T-helper 2 cell treated with Interferon-gamma antibody and Interleukin-4, amounts not matched to agents 5 μg/mL and 100 μg/mL, for 36 hours (primary cell): ENCODE results near the gene LDLR.
"Not testable (repeated sequence)": the region's sequence is repeated elsewhere in the genome, so short reads cannot be mapped to it uniquely, and the experiment has no call there.

Experiments used
- DNase-seq: peaks from one replicate; pipeline ENCODE4 v3.0.0; 2021; ENCODE audit warnings: low spot score
- H3K27ac Mint-ChIP-seq: one replicate; pipeline ENCODE4 v1.8.0; 2021; ENCODE audit warnings: mild to moderate bottlenecking, mixed read lengths
- H3K27me3 Mint-ChIP-seq: one replicate; pipeline ENCODE4 v1.8.0; 2021; ENCODE audit warnings: low read depth, mixed read lengths
- H3K36me3 Mint-ChIP-seq: one replicate; pipeline ENCODE4 v1.8.0; 2021; ENCODE audit warnings: low read depth, mixed read lengths
- H3K4me1 Mint-ChIP-seq: one replicate; pipeline ENCODE4 v1.8.0; 2021; ENCODE audit warnings: low read depth, mixed read lengths
- H3K4me3 Mint-ChIP-seq: one replicate; pipeline ENCODE4 v1.8.0; 2022; ENCODE audit warnings: mild to moderate bottlenecking, moderate library complexity, mixed read lengths
- H3K9me3 Mint-ChIP-seq: one replicate; pipeline ENCODE4 v1.8.0; 2021; ENCODE audit warnings: mixed read lengths

LDLR gene

DNA sequence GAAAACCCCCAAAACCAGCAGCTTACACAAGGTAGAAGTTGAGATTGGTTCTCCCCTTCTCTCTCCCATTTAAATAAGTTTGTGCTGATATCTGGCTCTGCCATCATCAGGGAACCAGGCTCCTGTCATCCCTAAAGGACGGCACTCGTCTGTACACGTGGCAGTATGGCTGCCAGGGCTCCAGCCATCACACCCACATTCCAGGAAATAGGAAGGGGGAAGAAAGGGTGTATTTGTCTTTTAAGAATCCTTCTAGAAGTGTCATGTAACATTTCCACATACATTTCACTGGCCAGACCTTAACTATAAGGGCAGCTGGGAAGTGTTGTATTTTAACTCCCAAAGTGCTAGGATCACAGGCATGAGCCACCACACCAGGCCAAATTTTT is 56.3 kb downstream of the LDLR start:
- H3K27ac Mint-ChIP-seq = no peak overlapping the region
- H3K36me3 Mint-ChIP-seq = peaks cover 32% of the 10 kb centered on the region
- H3K27me3 Mint-ChIP-seq = no peaks in the 10 kb centered on the region
- H3K4me3 Mint-ChIP-seq = no peak overlapping the region
- no peak for DNase-seq
- H3K9me3 Mint-ChIP-seq = no peaks in the 10 kb centered on the region
- H3K4me1 Mint-ChIP-seq = no peaks in the 10 kb centered on the region

DNA sequence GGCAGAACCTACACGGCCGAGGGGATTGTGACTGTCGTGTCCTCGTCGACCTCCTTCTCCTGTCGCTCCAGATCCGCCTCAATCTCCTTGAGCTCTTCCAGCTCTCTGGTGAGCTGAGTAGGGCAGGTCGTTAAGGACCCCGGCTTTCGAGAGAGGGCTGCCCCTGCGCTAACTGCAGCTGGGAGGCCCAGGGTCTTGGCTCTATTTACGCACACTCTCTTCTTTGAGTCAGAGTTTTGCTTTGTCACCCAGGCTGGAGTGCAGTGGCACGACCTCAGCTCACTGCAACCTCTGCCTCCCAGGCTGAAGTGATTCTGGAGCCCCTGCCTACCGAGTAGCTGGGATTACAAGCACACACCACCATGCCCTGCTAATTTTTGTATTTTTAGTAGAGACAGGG is 58.7 kb downstream of the LDLR start:
- peaks cover 44% of the 10 kb centered on the region for H3K36me3 Mint-ChIP-seq
- no peaks in the 10 kb centered on the region for H3K9me3 Mint-ChIP-seq
- no peak for DNase-seq
- no peak overlapping the region for H3K27ac Mint-ChIP-seq
- no peaks in the 10 kb centered on the region for H3K27me3 Mint-ChIP-seq
- no peak overlapping the region for H3K4me3 Mint-ChIP-seq
- peaks cover 6% of the 10 kb centered on the region for H3K4me1 Mint-ChIP-seq

DNA sequence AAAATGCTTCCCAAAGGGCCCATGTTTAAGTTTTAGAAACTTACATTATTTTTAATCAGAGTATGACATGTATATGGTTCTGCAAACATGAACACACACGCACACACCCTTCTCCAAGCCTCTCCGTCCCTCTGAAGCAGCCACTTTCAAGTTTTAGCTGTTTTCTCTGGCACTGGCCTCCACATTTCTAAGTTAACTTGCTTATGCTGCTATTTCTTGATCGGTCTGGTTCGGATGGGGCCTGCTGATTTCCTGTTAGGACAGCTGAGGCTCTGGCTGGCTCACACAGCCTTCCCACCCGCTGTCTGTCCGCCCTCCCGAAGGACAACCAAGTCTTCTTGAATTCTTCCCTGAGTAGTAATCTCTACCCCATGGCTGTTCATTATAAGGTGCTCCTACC is 61.9 kb downstream of the LDLR start:
- H3K4me3 Mint-ChIP-seq = no peak overlapping the region

DNA sequence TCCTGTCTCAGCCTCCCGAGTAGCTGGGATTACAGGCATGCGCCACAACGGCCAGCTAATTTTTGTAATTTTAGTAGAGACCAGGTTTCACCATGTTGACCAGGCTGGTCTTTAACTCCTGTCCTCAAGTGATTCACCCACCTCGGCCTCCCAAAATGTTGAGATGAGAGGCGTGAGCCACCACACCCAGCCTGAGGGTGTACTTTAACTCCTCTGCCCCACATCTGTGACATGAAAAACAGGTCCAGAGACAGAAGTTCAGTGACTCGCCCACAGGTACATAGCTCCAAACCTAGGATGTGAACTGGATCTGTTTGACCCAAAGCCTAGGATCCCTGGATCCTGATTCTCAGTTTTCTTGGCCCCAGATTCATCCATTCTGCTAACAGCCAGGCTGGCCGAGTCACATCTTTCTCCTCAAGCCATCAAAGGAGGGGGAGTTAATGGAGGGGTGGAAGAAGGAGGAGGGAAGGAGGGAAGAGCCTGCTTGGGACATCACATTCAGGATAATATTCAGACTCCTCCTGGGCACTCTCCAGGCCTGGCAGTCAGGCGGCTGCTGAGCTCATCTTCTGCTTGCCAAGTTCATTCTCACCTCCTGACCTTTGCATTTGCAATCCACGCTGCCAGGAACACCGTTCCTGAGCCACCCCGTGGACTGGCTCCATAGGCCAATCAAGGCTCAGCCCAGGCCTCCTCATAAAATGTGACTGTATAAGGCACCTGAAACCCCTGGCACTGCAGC is 63.2 kb downstream of the LDLR start:
- DNase-seq = no peak
- Mint-ChIP-seq H3K27ac (no peak overlapping the region), H3K4me1 (peaks cover 22% of the 10 kb centered on the region), H3K4me3 (peak overlapping the region; percentile 21), H3K9me3 (no peaks in the 10 kb centered on the region), H3K36me3 (peaks cover 30% of the 10 kb centered on the region), H3K27me3 (no peaks in the 10 kb centered on the region)

More for the DNA sequence above, 61.9 kb downstream of the LDLR start:
- Mint-ChIP-seq H3K27ac (no peak overlapping the region), H3K9me3 (no peaks in the 10 kb centered on the region), H3K36me3 (peaks cover 37% of the 10 kb centered on the region), H3K4me1 (peaks cover 18% of the 10 kb centered on the region), H3K27me3 (no peaks in the 10 kb centered on the region)
- no peak for DNase-seq

DNA sequence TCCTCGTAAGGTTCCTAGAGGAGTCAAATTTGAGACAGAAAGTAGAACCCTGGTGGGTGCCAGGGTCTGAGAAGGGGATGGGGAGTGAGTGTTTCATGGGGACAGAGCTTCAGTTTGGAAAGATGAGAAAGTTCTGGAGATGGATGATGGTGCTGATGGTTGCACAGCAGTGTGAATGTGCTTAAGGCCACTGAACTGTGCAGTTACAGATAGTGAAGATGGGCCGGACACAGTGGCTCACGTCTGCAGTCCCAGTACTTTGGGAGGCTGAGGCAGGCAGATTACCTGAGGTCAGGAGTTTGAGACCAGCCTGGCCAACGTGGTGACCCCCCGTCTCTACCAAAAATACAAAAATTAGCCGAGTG is 65.4 kb downstream of the LDLR start:
- peak overlapping the region; percentile 89 for H3K4me3 Mint-ChIP-seq
- H3K9me3 Mint-ChIP-seq = no peaks in the 10 kb centered on the region
- no peaks in the 10 kb centered on the region for H3K27me3 Mint-ChIP-seq
- no peak for DNase-seq
- H3K4me1 Mint-ChIP-seq = peaks cover 22% of the 10 kb centered on the region
- peaks cover 18% of the 10 kb centered on the region for H3K36me3 Mint-ChIP-seq
- peak overlapping the region; percentile 86 for H3K27ac Mint-ChIP-seq

DNA sequence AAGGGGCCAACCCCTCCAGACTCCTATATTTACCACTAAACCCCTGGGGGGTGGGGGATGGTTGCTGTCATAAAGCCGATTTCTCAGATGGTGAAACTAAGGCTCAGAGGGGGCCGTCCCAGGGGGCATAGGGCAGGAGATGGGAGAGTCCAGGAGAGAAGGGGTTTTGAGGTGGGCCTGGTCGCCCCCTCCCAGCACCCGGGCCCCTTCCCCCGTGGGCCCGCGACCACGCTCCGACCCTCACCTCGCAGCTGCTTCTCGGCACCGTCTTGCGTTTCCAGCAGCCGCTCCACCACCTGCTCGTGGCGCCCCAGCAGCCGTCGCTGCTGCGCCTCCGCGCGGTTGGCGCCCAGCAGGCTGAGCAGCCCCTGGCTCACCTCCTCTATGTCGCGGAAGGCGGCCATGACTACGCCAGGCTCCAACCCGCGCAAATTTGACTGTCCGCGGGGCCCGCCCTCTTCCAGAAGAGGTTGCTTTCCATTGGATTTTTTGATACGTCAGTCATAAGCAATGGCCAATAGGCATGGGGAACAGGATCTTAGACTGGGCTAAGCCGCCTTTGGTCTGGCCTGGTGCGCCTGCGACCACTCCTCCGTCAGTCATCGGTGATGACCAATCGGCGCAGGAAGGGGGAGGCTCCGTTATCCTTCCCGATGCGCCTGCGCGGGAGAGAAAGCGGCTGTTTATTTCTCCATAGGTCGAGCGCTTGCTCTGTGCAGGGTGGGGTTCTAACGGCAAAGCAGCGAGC is 66.3 kb downstream of the LDLR start, which contains the start of gene SPC24:
Gene SPC24, minus strand, starts transcription at position 410 of the 748 bp plus-strand sequence. Its CDS starts 6 bp downstream, at position 404.
- H3K36me3 Mint-ChIP-seq = peaks cover 18% of the 10 kb centered on the region
- peaks cover 3% of the 10 kb centered on the region for H3K27me3 Mint-ChIP-seq
- peak; percentile 95 for DNase-seq
- H3K27ac Mint-ChIP-seq = peak within 1 kb of the TSS; percentile 89
- H3K4me3 Mint-ChIP-seq = peak within 1 kb of the TSS; percentile 89
- H3K9me3 Mint-ChIP-seq = no peaks in the 10 kb centered on the region
- H3K4me1 Mint-ChIP-seq = peaks cover 22% of the 10 kb centered on the region

DNA sequence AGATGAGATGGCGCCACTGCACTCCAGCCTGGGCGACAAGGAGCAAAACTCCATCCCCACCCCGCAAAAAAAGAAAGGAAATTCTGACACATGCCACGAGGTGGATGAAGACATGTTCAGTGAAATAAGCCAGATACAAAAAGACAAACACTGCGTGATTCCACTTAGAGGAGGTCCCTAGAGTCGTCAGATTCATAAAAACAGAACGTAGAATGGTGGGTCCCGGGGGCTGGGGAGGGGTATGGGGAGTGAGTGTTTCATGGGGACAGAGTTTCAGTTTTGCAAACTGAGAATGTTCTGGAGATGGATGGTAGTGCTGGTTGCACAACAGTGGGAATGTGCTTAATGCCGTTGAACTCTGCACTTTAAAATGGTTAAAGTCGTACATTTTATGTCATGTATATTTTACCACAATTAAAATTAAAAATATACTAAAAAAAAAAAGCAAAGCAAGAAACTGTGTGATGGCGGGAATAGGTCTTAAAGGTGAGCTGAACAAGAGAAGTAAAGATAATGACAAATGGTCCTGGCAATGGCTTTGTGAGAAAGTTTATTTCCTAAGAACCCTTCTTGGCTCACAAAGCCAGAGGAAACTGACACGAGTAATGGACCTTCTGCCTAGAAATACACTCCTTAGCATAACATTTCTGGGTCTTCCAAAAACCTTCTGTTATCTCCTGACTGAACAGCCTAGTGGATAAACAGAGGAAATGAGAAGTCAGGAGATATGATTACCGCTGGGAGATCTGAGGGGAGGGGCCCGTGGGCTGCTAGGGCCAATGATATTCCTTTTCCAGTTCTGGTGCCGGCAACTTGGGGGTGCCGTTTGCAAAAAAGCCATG is 70.6 kb downstream of the LDLR start:
- H3K27ac Mint-ChIP-seq = no peak overlapping the region
- H3K27me3 Mint-ChIP-seq = peaks cover 3% of the 10 kb centered on the region
- peaks cover 10% of the 10 kb centered on the region for H3K4me1 Mint-ChIP-seq
- no peaks in the 10 kb centered on the region for H3K9me3 Mint-ChIP-seq
- DNase-seq = no peak
- no peak overlapping the region for H3K4me3 Mint-ChIP-seq
- no peaks in the 10 kb centered on the region for H3K36me3 Mint-ChIP-seq

DNA sequence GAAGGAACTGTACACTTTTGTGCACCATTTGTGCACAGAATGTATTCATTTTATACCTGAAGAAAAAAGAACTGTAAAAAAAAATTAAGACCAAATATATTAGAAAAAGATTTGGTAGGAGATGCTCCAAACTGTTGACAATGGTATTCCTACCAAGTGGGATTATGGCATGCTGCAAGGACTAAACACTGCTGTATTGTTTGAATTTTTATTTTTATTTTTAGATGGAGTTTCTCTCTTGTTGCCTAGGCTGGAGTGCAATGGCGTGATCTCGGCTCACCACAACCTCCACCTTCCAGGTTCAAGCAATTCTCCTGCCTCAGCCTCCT is 71.1 kb downstream of the LDLR start:
- H3K9me3 Mint-ChIP-seq, H3K36me3 Mint-ChIP-seq, H3K4me3 Mint-ChIP-seq, H3K27me3 Mint-ChIP-seq, DNase-seq, H3K27ac Mint-ChIP-seq, H3K4me1 Mint-ChIP-seq: not testable (repeated sequence)

DNA sequence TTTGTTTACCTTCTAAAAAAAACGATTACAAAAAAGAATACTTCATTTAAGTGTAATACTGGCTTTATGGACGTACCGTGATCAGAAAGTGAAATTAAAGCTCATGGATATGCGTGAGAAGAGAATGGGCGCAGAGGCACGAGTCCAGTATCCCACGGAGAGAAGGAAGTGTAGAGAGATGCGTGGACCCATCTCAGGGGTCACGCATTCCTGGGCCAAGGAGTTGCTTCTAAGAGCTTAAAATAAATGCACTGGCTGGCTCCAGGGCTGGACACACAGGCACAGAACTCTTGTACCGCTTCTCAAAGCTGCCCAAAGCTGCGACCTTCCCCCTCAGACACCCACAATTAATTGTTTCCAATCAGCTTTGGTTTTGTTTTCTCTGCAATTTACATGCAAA is 75.0 kb downstream of the LDLR start:
- Mint-ChIP-seq H3K4me1 (no peaks in the 10 kb centered on the region), H3K27ac (no peak overlapping the region), H3K4me3 (no peak overlapping the region), H3K9me3 (no peaks in the 10 kb centered on the region), H3K36me3 (no peaks in the 10 kb centered on the region), H3K27me3 (peaks cover 3% of the 10 kb centered on the region)
- DNase-seq = no peak

DNA sequence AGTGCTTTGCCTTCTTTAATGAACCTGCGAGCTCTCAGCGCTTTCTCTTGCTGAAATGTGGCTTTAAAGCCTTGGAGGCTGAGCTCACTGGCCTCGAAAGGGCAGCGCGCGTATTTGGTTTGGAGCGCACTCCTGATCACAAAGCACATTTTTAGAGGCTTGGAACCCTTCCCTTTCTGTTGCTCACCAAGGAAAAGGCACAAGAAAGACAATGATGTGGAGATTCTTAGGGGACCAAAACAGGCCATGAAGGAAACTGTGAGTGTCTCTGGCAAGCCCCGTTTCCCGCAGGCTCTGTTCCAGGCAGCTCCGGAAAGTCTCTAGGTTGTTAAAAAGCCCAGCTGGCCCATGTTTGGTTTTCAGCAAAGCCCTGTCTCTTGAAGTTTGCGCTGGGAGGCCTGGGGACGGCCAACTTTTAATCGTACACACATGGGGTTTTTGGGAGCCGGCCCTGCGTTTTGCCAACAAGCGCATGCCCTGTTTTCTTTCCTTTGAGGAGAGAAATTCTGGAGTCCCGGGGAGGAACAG is 75.7 kb downstream of the LDLR start:
- Mint-ChIP-seq H3K27me3 (peaks cover 3% of the 10 kb centered on the region), H3K27ac (no peak overlapping the region), H3K9me3 (no peaks in the 10 kb centered on the region), H3K4me3 (no peak overlapping the region), H3K36me3 (no peaks in the 10 kb centered on the region), H3K4me1 (no peaks in the 10 kb centered on the region)
- no peak for DNase-seq

DNA sequence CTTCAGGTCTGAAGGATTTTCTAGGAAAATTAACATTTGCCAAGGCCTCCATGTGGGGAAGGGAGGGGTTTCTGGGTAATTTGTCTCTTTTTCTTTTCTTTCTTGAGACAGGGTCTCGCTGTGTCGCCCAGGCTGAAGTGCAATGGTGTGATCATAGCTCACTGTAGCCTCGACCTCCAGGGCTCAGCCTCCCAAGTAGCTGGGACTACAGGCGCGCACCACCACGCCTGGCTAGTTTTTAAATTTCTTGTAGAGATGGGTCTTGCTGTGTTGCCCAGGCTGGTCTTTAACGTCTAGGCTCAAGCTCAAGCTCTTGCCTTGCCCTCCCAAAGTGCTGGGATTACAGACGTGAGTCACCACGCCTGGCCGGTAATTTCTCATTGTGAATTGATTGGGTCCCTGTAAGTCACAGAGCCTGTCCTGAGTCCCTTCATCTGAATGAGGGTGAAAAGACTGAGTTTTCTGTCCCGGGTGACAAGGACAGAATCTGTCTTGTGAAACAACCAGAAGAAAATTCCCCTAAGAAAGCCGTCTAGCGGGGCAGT is 76.3 kb downstream of the LDLR start:
- H3K9me3 Mint-ChIP-seq = no peaks in the 10 kb centered on the region
- H3K36me3 Mint-ChIP-seq = no peaks in the 10 kb centered on the region
- H3K27ac Mint-ChIP-seq = no peak overlapping the region
- no peaks in the 10 kb centered on the region for H3K27me3 Mint-ChIP-seq
- no peaks in the 10 kb centered on the region for H3K4me1 Mint-ChIP-seq
- no peak overlapping the region for H3K4me3 Mint-ChIP-seq
- DNase-seq = no peak

DNA sequence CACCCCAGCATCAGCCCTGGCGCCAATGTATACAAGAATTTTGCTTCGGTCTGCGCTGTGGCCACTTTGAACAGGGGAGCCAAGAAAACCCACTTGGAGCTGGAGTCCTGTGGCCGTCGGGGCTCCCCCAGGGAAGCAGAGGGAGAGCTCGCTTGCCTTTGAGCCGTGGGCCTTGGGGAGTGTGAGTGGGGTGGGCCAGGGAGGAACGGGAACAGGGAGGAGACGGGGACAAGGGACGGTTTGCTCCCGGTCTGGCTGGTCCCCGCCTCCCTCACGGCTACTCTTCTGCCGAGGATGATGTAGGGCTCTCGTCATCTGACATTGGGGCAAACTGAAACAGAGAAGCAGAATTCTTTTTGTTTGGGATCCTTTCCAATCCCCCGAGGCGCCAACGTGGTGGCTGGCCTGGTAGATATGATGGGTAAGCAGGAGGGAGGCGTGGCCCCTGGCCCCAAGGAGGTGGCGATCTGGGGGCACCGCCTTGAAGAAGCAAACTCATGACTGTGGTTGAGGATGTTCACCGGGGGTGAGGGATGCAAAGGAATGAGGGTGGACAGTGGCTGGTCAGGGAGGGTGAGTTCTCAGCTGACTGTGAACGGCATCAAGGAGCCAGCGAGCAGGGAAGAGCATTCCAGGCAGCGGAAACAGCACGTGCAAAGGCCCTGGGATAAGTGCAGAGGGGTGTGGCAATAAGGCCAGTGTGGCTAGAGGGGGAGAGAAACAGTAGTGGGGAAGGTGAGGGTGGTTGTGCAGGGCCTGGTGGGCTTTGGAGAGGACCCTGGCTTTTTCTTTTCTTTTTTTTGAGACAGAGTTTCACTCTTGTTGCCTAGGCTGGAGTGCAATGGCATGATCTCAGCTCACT is 77.2 kb downstream of the LDLR start:
- no peak overlapping the region for H3K27ac Mint-ChIP-seq
- no peaks in the 10 kb centered on the region for H3K27me3 Mint-ChIP-seq
- H3K4me1 Mint-ChIP-seq = no peaks in the 10 kb centered on the region
- H3K9me3 Mint-ChIP-seq = no peaks in the 10 kb centered on the region
- no peaks in the 10 kb centered on the region for H3K36me3 Mint-ChIP-seq
- H3K4me3 Mint-ChIP-seq = no peak overlapping the region
- no peak for DNase-seq

DNA sequence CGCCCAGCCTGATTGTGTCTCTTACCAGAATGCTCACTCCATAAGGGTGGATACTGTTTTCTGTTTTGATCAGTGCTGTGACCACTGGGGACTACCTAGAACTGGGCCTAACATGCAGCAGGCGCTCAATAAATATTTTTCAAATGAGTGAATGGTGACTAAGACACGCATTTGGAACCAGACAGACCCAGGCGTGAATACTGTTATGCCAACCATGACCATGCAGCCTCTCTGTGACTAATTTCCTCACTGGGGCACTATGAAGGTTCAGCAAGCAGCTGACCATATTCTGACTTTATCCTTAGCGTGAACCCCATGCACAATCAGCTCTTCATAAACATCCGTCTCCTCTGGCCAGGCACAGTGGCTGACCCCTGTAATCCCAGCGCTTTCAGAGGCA is 79.3 kb downstream of the LDLR start:
- Mint-ChIP-seq H3K4me3 (no peak overlapping the region), H3K27me3 (no peaks in the 10 kb centered on the region), H3K36me3 (no peaks in the 10 kb centered on the region), H3K4me1 (no peaks in the 10 kb centered on the region), H3K9me3 (no peaks in the 10 kb centered on the region), H3K27ac (no peak overlapping the region)
- no peak for DNase-seq
